Heart right ventricle (tissue), 16 donors: ENCODE data around the gene NBPF6. TPM values are rescaled to one million over a fixed set of nuclear protein-coding genes. Genes with fewer than 3 reads are reported as not detected.
"Not testable (repeated sequence)": the region's sequence is repeated elsewhere in the genome, so short reads cannot be mapped to it uniquely, and the experiment has no call there.

Source experiments
- ATAC-seq, 8 donors: fragments of 200-7000 bp; cut with Tn5 transposase; one replicate each; pipeline ENCODE4 v1.9.1; 2020; ENCODE audit warnings: mild to moderate bottlenecking in 8 of 8, moderate library complexity in 8 of 8, moderate number of reproducible peaks in 1 of 8
- DNase-seq, 2 donors: peaks; one replicate each; pipeline ENCODE4 v3.0.0-alpha.2; 2020
- H3K27ac ChIP-seq, 10 donors: fragments of 200-600 bp; sonication (generic) in 2 of 10; one replicate each; pipeline versions ENCODE4 v1.5.0 to v1.8.0; 2020 to 2022; ENCODE audit warnings: mild to moderate bottlenecking in 3 of 10
- H3K27me3 ChIP-seq, 7 donors: fragments of 200-600 bp; one replicate each; pipeline ENCODE4 v1.8.0; 2021 to 2022; ENCODE audit warnings: mild to moderate bottlenecking in 2 of 7
- H3K36me3 ChIP-seq, 9 donors: fragments of 200-600 bp; sonication (generic) in 1 of 9; one replicate each; pipeline versions ENCODE4 v1.5.0 to v1.8.0; 2020 to 2022; ENCODE audit warnings: mild to moderate bottlenecking in 2 of 9
- H3K4me1 ChIP-seq, 9 donors: fragments of 200-600 bp; sonication (generic) in 1 of 9; one replicate each; pipeline versions ENCODE4 v1.5.0 to v1.8.0; 2020 to 2022; ENCODE audit warnings: mild to moderate bottlenecking in 4 of 9
- H3K4me3 ChIP-seq, 10 donors: fragments of 200-600 bp; sonication (generic) in 2 of 10; one replicate each; pipeline versions ENCODE4 v1.5.0 to v1.8.0; 2020 to 2022; ENCODE audit warnings: mild to moderate bottlenecking in 7 of 10, moderate library complexity in 2 of 10
- H3K9me3 ChIP-seq, 11 donors: fragments of 200-600 bp in 10 of 11; sonication (generic) in 2 of 11; one replicate each; pipeline versions ENCODE4 v1.5.0 to v1.8.0; 2013 to 2022; ENCODE audit warnings: mild to moderate bottlenecking in 2 of 11, control low read depth in 1 of 11, moderate library complexity in 1 of 11
- WGBS, 2 donors: extraction: QIAGEN DNeasy Blood & Tissue Kit; methylation state at CpG; one replicate each; pipeline ENCODE4 v1.1.7; 2013; ENCODE audit warnings: inconsistent platforms in 1 of 2; 5-methylcytosine and 5-hydroxymethylcytosine counted together
- intact Hi-C, 10 donors: fragments of 100-400 bp; cut with DNase I; formaldehyde crosslinking; loops; one replicate each; pipeline versions ENCODE4 v1.11.1 to v1.14.2; 2022
- polyA plus RNA-seq, 2 donors: library from polyadenylated mRNA; stranded (reverse); fragments of 200-250 nt; gene quantifications; one replicate each; pipeline ENCODE4 v1.2.3, GENCODE V29; 2013
- total RNA-seq, 10 donors: library from RNA; stranded (reverse); fragmentation: NEBNext Ultra II Directional in 3 of 10; extraction: Animal tissue kit (Norgen Biotek cat#: 25700) in 3 of 10; gene quantifications; one replicate each; pipeline versions ENCODE4 v1.2.1 to v1.2.4, GENCODE V29; 2021 to 2023
- TF ChIP-seq, protein P1 (sequence below), 9 donors: fragments of 200-600 bp; sonication (generic) in 2 of 9; IDR thresholded peaks; one replicate each; pipeline versions ENCODE4 v1.5.0 to v1.8.0; 2021 to 2022; ENCODE audit warnings: antibody characterized with exemption in 9 of 9, mild to moderate bottlenecking in 5 of 9, moderate library complexity in 1 of 9
- donor health status: Arrhythmogenic right ventricular cardiomyopathy.
- donor health status: ischemic (EF 13 %, LVEDD 7.1; RV severe dilation, severe dysfunction).
- donor health status: healthy with polysubstance abuse.
- donor health status: DM: no; HTN: yes; CAD: no.
- donor health status: DM: no; HTN: no; CAD: no.
- donor health status: ischemic (EF 25% LVEDD 6.9; RV normal size, moderate dysfunction).
- donor health status: ischemic (EF 25% LVEDD 5.7; RV mildly dilated, moderate dysfunction).
- donor health status: healthy.
- donor health status: DM: yes; HTN: yes; CAD: no.
- donor health status: Ischemic cardiomyopathy.
- donor health status: ischemic (EF 35%, LVEDD 5.7; RV mildly dilated, moderate dysfunction).
- donor health status: nonischemic (EF 11% LVEDD 7.7; RV severe dilation, severe dysfunction).
- donor health status: DM: yes; HTN: yes; CAD: no.
- donor health status: PGD.
- donor health status: ischemic (EF 29% LVEDD 5.4; RV normal size, mild dysfunction).
- donor health status: nonischemic (EF 23%, LVEDD 6.1; RV moderate dilation, normal function).

The NBPF6 gene
- total and polyA plus RNA-seq, 12 donors: not detected

DNA sequence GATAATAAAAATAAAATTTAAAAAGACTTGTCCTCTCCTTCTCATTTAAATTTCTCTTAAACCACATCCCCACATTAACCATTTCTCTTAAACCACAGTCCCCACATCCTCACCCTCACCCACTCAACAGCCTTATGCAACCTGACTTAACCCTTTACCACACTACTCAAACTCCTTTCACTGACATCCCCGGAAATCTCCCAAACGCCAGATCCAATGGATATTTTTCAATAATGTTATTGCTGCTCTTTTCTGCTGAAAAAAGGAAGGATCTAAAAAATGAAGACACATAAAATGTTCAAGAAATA lies 55.6 kb downstream of the NBPF6 start:
- Histone ChIP-seq H3K9me3 (no peaks in the 10 kb centered on the region), H3K36me3 (no peaks in the 10 kb centered on the region), H3K27me3 (peaks cover 0 to 12% (median 0%) of the 10 kb centered on the region in 7 donors), H3K4me1 (peaks cover 0 to 15% (median 0%) of the 10 kb centered on the region in 9 donors), H3K27ac (no peak overlapping the region), H3K4me3 (no peak overlapping the region)
- ATAC-seq: no peak
- no peak for DNase-seq
- intact Hi-C loops: no loop called here
- 80 to 86% methylated on average over 2 of the region's 2 CpGs for WGBS, 2 donors
- TF ChIP-seq, protein P1, sequence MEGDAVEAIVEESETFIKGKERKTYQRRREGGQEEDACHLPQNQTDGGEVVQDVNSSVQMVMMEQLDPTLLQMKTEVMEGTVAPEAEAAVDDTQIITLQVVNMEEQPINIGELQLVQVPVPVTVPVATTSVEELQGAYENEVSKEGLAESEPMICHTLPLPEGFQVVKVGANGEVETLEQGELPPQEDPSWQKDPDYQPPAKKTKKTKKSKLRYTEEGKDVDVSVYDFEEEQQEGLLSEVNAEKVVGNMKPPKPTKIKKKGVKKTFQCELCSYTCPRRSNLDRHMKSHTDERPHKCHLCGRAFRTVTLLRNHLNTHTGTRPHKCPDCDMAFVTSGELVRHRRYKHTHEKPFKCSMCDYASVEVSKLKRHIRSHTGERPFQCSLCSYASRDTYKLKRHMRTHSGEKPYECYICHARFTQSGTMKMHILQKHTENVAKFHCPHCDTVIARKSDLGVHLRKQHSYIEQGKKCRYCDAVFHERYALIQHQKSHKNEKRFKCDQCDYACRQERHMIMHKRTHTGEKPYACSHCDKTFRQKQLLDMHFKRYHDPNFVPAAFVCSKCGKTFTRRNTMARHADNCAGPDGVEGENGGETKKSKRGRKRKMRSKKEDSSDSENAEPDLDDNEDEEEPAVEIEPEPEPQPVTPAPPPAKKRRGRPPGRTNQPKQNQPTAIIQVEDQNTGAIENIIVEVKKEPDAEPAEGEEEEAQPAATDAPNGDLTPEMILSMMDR (IDR thresholded peaks at IDR 0.05): no peak

DNA sequence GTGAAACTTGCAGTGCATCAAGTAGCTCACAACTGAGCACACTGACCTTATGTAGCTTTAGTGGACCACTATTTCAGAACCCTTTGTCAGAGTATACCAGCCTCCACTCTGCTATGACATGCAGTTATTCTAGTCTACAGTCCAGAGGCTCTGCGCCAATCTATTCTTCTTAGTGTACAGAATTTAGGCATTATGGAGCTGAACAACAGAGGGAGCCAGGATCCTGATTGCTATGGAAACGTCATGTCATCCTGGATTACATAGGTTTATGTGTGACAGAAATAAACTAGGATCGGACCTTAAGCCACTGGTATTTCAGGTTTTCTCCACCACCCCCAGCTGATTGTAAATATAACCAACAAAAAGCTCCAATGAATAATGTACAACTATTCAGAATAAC lies 61.6 kb downstream of the NBPF6 start:
- TF ChIP-seq, protein P1 (IDR thresholded peaks at IDR 0.05): no peak
- no peak overlapping the region for H3K4me3 ChIP-seq
- intact Hi-C loops: loop anchor here (1.0 to 10.0 kb wide), 11 partner anchors 41 to 386 kb away; partner anchors contain the start of gene EEIG2 (in 5 of the 10)
- no peaks in the 10 kb centered on the region for H3K36me3 ChIP-seq
- 46 to 51% methylated on average over 3 of the region's 3 CpGs for WGBS, 2 donors
- no peak overlapping the region for H3K27ac ChIP-seq
- ATAC-seq (no peak), DNase-seq (no peak)
- peaks cover 0 to 3% (median 0%) of the 10 kb centered on the region in 7 donors for H3K27me3 ChIP-seq
- no peaks in the 10 kb centered on the region for H3K4me1 ChIP-seq
- H3K9me3 ChIP-seq: no peaks in the 10 kb centered on the region

DNA sequence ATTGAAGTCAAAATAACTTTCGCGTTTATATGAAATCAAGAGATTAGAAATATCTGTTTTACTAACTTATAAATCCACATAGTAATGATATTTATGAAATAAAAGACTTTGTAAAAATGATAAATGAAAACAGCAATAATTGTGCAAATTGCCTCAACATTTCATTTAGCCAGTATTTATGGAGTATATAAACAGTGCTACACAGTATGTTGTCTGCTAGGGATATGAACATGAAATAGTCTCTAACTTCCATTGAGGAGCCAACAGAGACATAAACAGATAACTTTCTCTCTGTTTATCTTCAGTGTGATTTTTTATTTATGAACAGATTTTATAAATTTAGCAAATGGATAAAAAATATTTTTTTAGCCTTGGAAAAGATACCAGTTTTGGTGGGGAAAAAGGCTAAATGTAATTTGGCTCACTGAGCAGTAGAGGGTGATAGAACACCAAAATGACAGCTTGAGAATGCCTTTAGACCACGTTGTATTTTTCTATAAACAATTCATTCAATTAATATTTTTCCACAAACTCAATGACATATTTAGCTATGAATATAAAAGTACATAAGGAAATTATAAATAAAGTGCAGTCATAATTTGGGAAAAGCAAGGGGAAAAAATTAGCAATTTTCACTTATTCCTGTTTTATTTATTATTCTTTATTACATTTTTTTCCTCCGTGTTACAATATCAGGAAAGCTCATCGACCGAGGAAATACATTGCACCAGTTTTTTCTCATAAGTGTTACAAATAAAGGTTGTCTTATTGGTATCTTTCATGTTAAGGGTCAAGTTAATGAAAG lies 62.3 kb downstream of the NBPF6 start:
- Histone ChIP-seq H3K9me3 (no peaks in the 10 kb centered on the region), H3K27ac (no peak overlapping the region), H3K36me3 (no peaks in the 10 kb centered on the region), H3K4me1 (no peaks in the 10 kb centered on the region), H3K27me3 (no peaks in the 10 kb centered on the region), H3K4me3 (no peak overlapping the region)
- intact Hi-C loops: loop anchor here (1.0 to 10.0 kb wide), 10 partner anchors 40 to 385 kb away; partner anchors contain the start of gene EEIG2 (in 5 of the 10)
- DNase-seq: no peak
- TF ChIP-seq, protein P1 (IDR thresholded peaks at IDR 0.05): peak; percentile 73 to 95 (median 91)
- 58 to 60% methylated on average over 6 of the region's 6 CpGs for WGBS, 2 donors
- ATAC-seq: peak in 3 of 8 donors; percentile 61 to 73 (median 72)

- WGBS, 2 donors: 60 to 70% methylated on average over 2 of the region's 2 CpGs
- Histone ChIP-seq H3K4me3 (no peak overlapping the region), H3K4me1 (no peaks in the 10 kb centered on the region), H3K27ac (no peak overlapping the region), H3K36me3 (no peaks in the 10 kb centered on the region), H3K9me3 (no peaks in the 10 kb centered on the region), H3K27me3 (no peaks in the 10 kb centered on the region)
- intact Hi-C loops: loop anchor here (1.0 to 10.0 kb wide), 10 partner anchors 39 to 384 kb away; partner anchors contain the start of gene EEIG2 (in 5 of the 10)
- ATAC-seq (no peak), DNase-seq (no peak)
- TF ChIP-seq, protein P1 (IDR thresholded peaks at IDR 0.05): no peak
Measured at GRCh38 chr1:108513044-108513415, 62.9 kb downstream of the NBPF6 start.

GRCh38 chr1:108513914-108514313 lies 63.8 kb downstream of the NBPF6 start:
- H3K27me3 ChIP-seq, ATAC-seq, DNase-seq, H3K36me3 ChIP-seq, H3K27ac ChIP-seq, H3K4me3 ChIP-seq, H3K9me3 ChIP-seq, H3K4me1 ChIP-seq: not testable (repeated sequence)
- WGBS, 2 donors: 97 to 98% methylated on average over 2 of the region's 2 CpGs
- intact Hi-C loops: loop anchor here (1.0 to 10.0 kb wide), 10 partner anchors 38 to 383 kb away; partner anchors contain the start of gene EEIG2 (in 5 of the 10)

- 57 to 61% methylated on average over 6 of the region's 6 CpGs for WGBS, 2 donors
- intact Hi-C loops: loop anchor here in 1 of 10 donors (10.0 kb wide), 1 partner anchor 47 kb away; the partner anchor contains the start of gene EEIG2
- not testable (repeated sequence) for H3K4me3 ChIP-seq, DNase-seq, H3K4me1 ChIP-seq, H3K9me3 ChIP-seq, H3K36me3 ChIP-seq, ATAC-seq, H3K27ac ChIP-seq, H3K27me3 ChIP-seq
Measured at GRCh38 chr1:108517301-108517897, 67.3 kb downstream of the NBPF6 start.
